ENCODE data around the gene CYP27A1.
"Not testable (repeated sequence)": the region's sequence is repeated elsewhere in the genome, so short reads cannot be mapped to it uniquely, and the experiment has no call there.

CYP27A1 gene

DNA sequence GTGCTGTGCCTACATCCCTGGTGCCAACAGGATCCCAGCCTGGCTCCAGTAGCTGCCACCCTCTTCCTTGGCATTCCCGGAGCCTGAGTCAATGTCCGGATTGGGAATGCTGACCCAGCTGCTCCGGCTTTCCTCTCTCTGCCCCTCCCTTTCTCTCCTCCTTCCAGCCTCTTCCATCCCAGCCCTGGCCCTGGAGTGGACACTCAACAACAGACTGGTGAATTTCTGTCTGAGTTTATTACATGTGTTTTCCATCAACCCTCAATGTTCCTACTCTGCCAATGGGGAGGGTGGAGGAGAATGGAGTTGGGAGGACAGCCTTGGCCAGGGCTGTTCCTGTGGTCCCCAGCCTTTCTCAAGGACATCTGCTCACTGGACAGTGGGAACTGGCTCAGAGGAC lies 50.6 kb downstream of the CYP27A1 start:
- DNase-seq, result no peak

GRCh38 chr2:218833023-218833609 lies 51.2 kb downstream of the CYP27A1 start:
- no peak for DNase-seq

- DNase-seq, result no peak
Measured at GRCh38 chr2:218834685-218835084, 52.7 kb downstream of the CYP27A1 start.

GRCh38 chr2:218837495-218837894 lies 55.5 kb downstream of the CYP27A1 start:
- DNase-seq, result no peak

DNA sequence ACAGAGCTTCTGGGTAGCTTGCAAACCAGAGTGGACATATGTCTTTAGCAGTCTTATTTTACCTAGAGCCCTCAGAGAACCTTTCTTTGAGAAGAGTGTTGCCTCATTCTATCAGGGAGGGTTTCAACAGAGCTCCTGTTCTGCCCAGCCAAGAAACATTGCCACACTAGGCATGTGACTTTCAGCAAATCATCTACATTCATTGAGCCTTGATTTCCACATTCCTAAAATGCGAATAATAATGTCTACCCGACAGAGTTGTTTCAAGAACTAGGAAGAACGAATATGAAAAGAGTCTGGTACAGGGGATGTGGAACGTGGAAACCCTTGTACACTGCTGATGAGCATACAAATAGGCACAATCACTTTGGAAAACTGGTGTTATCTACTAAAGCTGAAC lies 57.5 kb downstream of the CYP27A1 start:
- DNase-seq, result no peak

GRCh38 chr2:218839888-218840287 lies 57.9 kb downstream of the CYP27A1 start:
- no peak for DNase-seq

DNA sequence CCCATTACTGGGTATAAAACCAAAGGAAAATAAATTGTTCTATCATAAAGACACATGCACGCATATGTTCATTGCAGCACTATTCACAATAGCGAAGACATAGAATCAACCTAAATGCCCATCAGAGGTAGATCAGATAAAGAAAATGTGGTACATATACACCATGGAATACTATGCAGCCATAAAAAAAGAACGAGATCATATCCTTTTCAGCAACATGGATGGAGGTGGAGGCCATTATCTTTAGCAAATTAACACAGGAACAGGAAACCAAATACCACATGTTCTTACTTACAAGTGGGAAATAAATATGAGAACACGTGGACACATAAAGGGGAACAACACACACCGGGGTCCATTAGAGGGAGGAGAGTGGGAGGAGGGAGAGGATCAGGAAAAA lies 62.4 kb downstream of the CYP27A1 start:
- not testable (repeated sequence) for DNase-seq

- not testable (repeated sequence) for DNase-seq
Measured at GRCh38 chr2:218846963-218847362, 65.0 kb downstream of the CYP27A1 start.

DNA sequence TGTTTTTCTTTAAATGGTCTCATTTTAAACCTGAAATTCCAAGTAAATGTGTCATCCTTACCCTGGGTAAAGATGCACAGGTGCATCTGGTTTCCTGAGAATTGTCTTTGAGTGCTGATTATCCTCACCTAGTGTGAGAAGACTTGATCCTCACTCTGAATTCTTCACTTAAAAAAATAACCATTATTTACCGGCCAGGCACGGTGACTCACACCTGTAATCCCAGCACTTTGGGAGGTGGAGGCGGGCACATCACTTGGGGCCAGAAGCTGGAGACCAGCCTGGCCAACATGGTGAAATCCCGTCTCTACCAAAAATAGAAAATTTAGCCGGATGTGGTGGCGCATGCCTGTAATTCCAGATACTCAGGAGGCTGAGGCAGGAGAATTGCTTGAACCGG lies 67.8 kb downstream of the CYP27A1 start:
- DNase-seq, result no peak

- no peak for DNase-seq
Measured at GRCh38 chr2:218850796-218851195, 68.8 kb downstream of the CYP27A1 start.

- no peak for DNase-seq
Measured at GRCh38 chr2:218851286-218851685, 69.3 kb downstream of the CYP27A1 start.

DNA sequence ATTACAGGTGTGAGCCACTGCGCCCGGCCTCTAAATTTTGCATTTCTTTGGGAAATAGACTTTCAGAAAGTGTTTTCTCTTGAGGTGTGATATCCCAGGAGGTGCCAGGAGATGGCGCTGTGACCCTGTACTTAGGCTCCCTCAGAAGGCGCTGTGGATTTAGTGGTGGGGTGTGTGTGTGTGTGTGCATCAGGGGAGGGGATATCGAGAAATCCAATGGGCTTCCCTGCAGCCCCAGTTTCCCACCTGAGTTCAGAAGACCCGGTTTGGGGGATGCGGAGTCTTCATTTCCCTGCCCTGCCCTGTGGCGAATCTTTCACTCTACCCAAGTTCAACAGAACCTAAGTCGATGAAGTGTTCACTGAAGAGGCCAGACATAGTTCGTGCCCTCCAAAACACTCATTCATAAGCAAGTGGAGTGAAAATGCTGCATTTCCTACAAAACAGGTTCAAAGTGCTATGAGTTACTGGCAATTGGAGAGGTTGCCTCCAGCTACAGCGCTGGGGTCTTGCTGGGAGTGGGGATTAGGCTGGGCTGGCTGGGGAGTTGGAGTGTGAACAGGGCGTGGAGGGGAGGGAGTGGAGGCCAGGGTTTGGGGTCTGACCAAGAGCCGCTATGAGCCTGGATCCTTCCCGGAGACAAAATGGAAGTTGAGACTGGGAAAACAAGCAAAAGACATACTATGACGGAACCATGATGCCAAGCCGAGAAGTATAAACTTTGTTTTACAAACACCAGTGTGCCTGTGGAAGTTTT lies 71.1 kb downstream of the CYP27A1 start:
- peak; percentile 5 for DNase-seq

DNA sequence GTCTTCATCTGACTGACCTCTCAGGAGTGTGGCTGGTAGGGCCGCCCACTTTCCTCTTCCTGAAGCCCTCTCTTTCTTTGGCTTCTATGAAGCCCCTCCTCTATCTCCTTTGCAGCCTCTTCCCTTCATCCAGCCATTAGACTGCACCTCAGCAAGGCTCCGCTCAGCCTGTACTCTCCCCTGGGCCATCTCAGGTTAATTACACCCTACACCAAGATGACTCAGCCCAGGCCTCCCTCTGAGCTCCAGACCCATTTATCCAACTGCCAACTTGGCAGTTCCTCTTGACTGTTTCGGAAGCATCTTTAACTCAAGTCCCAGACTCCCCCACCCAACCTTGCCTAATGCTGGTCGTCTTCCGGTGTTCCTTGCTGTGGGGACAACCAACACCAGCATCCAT lies 71.8 kb downstream of the CYP27A1 start:
- peak; percentile 16 for DNase-seq

- no peak for DNase-seq
Measured at GRCh38 chr2:218854860-218855259, 72.9 kb downstream of the CYP27A1 start.

DNA sequence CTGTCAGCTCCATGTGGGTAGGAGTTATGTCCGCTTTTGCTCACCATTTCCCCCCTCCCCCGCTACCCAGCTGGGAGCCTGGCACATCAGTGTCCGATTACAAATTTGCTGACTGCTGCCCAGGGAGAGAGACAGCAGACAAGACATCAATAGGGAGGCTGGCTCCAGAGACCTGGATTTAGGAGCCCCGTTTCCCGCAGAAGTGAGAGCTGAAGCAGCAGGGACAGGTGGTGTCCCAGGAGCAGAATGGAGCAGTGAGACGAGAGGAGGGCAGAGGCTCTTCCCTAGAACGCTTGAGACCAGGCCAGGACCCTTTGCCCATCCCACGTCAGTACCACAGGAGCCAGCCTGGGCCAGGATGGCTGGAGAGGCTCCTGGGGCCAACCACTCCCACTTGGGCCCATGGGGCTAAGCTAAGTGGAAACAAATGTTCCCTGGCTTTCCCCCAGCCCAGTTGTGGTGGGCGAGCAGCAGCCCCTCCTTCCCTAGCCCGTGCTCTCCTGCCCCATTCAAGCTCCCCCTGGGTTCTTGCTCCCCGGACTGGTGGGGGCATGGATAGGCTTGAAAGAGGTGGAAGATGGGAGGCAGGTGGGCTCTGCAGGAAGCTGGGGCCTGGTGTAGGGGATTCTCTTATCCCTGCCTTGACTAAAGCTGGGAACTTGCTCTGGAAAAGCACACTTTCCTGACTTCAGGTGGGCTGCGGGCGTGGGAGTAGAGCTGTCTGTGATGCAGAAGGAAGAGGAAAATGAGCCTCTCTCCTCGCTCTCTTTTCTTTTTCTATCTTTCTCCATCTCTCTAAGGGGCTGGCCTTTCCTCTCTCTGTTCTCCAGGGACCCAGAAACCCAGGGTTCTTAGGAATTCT lies 73.6 kb downstream of the CYP27A1 start:
- DNase-seq, result no peak

- no peak for DNase-seq
Measured at GRCh38 chr2:218856167-218856895, 74.4 kb downstream of the CYP27A1 start.

- no peak for DNase-seq
Measured at GRCh38 chr2:218856896-218857243, 74.9 kb downstream of the CYP27A1 start.

DNA sequence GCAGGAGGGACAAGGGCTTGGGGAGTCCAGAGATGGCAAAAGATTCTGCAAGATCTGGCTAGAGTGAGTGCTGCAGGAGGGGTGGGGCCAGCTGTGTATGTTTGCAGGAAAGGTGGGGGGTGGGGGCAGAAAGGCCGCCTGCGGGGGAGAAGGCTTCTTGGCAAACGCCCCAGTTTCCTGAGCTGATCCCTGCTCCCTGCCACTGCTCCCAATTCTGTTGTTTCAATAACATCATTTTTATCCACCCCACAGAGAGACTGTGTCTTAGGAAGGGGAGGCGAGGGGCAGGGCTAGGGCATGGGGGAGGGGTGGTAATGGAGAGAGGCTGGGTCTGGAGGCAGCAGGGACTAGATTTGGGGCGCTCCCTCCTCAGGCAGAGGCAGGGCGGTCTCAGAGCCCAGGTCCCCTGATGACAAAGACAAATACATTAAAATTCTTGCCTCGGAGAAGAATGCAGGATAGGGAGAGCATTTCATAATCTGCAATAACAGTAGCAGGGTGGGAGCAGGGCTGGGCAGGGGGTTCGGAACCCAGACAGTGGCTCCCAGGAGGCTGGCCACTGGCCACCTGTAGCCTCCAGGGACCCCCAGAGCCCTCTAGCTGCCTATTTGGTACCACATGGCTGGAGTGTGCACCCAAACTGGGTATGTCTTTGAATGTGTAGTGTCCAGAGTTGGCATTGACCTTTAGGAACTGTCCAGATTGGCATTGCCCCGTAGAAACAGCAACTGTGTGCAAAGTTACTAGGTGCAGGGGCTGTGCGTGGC lies 75.6 kb downstream of the CYP27A1 start:
- no peak for DNase-seq

- no peak for DNase-seq
Measured at GRCh38 chr2:218858138-218858445, 76.1 kb downstream of the CYP27A1 start.

DNA sequence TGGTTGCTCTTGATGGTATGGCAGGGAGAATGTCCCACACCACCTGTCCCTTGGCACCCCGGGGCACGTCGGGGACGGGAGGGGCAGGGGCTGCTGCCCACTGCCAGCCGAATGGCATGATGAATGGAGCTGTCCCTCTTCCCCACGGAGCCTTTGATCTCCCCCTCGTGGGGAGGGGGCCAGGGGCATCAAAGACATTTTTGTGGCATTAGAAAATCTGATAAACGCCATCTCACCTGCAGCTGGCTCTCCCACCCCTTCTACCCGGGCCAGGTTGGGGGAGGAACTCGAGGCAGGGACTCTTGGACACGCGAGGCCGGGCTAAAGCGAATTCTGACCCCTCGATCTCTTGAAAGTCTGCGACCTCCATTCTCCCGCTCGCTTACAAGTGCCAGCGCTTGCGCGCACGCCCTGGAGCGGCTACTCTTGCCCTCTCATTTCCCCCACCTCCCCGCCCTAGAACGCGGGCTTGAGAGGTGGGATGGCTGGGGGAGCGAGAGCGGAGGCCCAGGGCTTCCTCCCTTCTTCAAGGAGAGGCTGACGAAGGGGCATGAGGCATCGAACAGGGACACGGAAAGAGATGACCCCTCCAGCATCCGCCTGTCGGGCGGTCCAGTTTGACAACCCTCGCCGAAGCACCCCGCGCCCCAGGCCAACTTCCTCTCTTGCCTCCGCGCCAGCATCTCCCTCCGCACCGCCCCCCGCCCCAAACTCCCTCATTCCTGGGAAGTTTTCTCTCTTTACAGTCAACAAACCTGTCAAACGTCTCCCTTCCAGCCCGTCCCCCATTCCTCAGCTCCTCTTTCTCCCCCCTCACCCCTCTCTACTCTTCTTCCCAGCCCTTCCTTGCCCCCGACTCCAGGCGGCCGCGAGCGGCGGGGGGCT lies 77.0 kb downstream of the CYP27A1 start:
- DNase-seq, result no peak

GRCh38 chr2:218859556-218859987 lies 77.6 kb downstream of the CYP27A1 start, which contains the start of gene WNT6:
Gene WNT6, plus strand, starts transcription at chr2:218859805. Its CDS starts 233 bp downstream, at chr2:218860038.
- DNase-seq, result no peak

Measured in NCI-H1417 treated with DMSO at 0.1 percent for 48 hours (cell line).